Activated CD4-positive, alpha-beta T cell treated with anti-CD3 and anti-CD28 coated beads, Interleukin-2, amount 50 U/mL, for 16 hours (primary cell): ENCODE measurements around the gene POLA2.
"Not testable (repeated sequence)": the region's sequence is repeated elsewhere in the genome, so short reads cannot be mapped to it uniquely, and the experiment has no call there.

Experiments
- DNase-seq: peaks from one replicate; pipeline ENCODE4 v3.0.0-alpha.2; 2020

Gene POLA2

GRCh38 chr11:65310215-65310614 is 48.5 kb downstream of the POLA2 start:
- no peak for DNase-seq

GRCh38 chr11:65310736-65311135 is 49.0 kb downstream of the POLA2 start:
- DNase-seq, result no peak

GRCh38 chr11:65311170-65311678 is 49.5 kb downstream of the POLA2 start:
- no peak for DNase-seq

- DNase-seq, result peak; percentile 75
Measured at GRCh38 chr11:65314501-65315203, 52.9 kb downstream of the POLA2 start, which contains the start of gene CDC42EP2. TSS of gene CDC42EP2 (plus strand) at chr11:65314866. CDS start at chr11:65320899, 6,033 bp downstream.

GRCh38 chr11:65315204-65315865 is 53.6 kb downstream of the POLA2 start:
- peak; percentile 80 for DNase-seq

- no peak for DNase-seq
Measured at GRCh38 chr11:65315866-65316226, 54.1 kb downstream of the POLA2 start.

GRCh38 chr11:65316227-65317024 is 54.7 kb downstream of the POLA2 start:
- DNase-seq, result no peak

GRCh38 chr11:65317025-65317786 is 55.4 kb downstream of the POLA2 start:
- no peak for DNase-seq

- DNase-seq, result no peak
Measured at GRCh38 chr11:65320386-65321075, 58.8 kb downstream of the POLA2 start.

- DNase-seq, result no peak
Measured at GRCh38 chr11:65321076-65321475, 59.3 kb downstream of the POLA2 start.

- DNase-seq, result no peak
Measured at GRCh38 chr11:65321828-65322485, 60.2 kb downstream of the POLA2 start.

GRCh38 chr11:65323813-65324212 is 62.1 kb downstream of the POLA2 start:
- DNase-seq, result no peak

- no peak for DNase-seq
Measured at GRCh38 chr11:65325435-65325834, 63.7 kb downstream of the POLA2 start.

- DNase-seq, result no peak
Measured at GRCh38 chr11:65327021-65327420, 65.3 kb downstream of the POLA2 start.

- no peak for DNase-seq
Measured at GRCh38 chr11:65329478-65329877, 67.7 kb downstream of the POLA2 start.

- DNase-seq, result peak; percentile 87
Measured at GRCh38 chr11:65329944-65330403, 68.2 kb downstream of the POLA2 start.

- no peak for DNase-seq
Measured at GRCh38 chr11:65330544-65330943, 68.8 kb downstream of the POLA2 start.

- not testable (repeated sequence) for DNase-seq
Measured at GRCh38 chr11:65332591-65332990, 70.8 kb downstream of the POLA2 start.

- no peak for DNase-seq
Measured at GRCh38 chr11:65334696-65335295, 73.0 kb downstream of the POLA2 start.

- DNase-seq, result no peak
Measured at GRCh38 chr11:65338676-65339075, 76.9 kb downstream of the POLA2 start.

- DNase-seq, result no peak
Measured at GRCh38 chr11:65340226-65340625, 78.5 kb downstream of the POLA2 start.
